Breast epithelium (tissue), 3 donors: ENCODE results near the gene DGKI.

Source experiments
- CTCF ChIP-seq, 3 donors: fragments of 450-650 bp; IDR thresholded peaks; one replicate each; pipeline ENCODE4 v1.5.1; 2016 to 2017; ENCODE audit warnings: antibody characterized with exemption in 3 of 3, mild to moderate bottlenecking in 3 of 3, moderate library complexity in 3 of 3
- POLR2A ChIP-seq: fragments of 450-650 bp; IDR thresholded peaks from one replicate; pipeline ENCODE4 v1.6.1; 2016; ENCODE audit warnings: antibody characterized with exemption, mild to moderate bottlenecking, moderate library complexity

- TF ChIP-seq CTCF (IDR thresholded peaks at IDR 0.05) (no peak), POLR2A (no peak)
These were observed 36.0 kb upstream of the DGKI start for GRCh38 chr7:137882806-137883205.
